MM.1S (cell line): ENCODE measurements around the gene GADD45GIP1.

Experiments used
- CTCF ChIP-seq: fragments of 300-600 bp; sonication (generic); IDR thresholded peaks from 2 replicates; pipeline ENCODE4 v1.5.1; 2016; ENCODE audit warnings: antibody characterized with exemption, low read length, mixed read lengths
- EZH2 ChIP-seq: fragments of 300-600 bp; sonication (generic); optimal IDR thresholded peaks from 2 replicates; pipeline ENCODE3; 2017; ENCODE audit warnings: low read depth, mild to moderate bottlenecking, antibody characterized with exemption, low read length, mixed read lengths

- TF ChIP-seq CTCF: no peak
- no peak for TF ChIP-seq EZH2
Observed at GRCh38 chr19:12953799-12954611, 3.0 kb downstream of the GADD45GIP1 start.
